ENCODE measurements around the gene RHOBTB1. TPM values are rescaled to one million over a fixed set of nuclear protein-coding genes. Genes with fewer than 3 reads are reported as not detected.

Gene RHOBTB1
- total RNA-seq, 1 experiment from 2014 or later: 0.77 TPM

GRCh38 chr10:60980997-60981396 lies 37.0 kb upstream of the RHOBTB1 start:
- intact Hi-C loops (cut with micrococcal nuclease; ENCODE audit: unreplicated experiment): no loop called here
- POLR2A ChIA-PET: no interaction called here

GRCh38 chr10:60979667-60980104 lies 35.7 kb upstream of the RHOBTB1 start:
- ChIA-PET POLR2A (no interaction called here), CTCF (no interaction called here)
- Histone ChIP-seq H3K27me3 (ENCODE audit: control insufficient read depth, insufficient read depth, low read length) (no peaks in the 10 kb centered on the region), H3K36me3 (ENCODE audit: control insufficient read depth, insufficient read depth, low read length) (no peaks in the 10 kb centered on the region), H3K27ac (ENCODE audit: low read length) (no peak overlapping the region), H3K9me3 (ENCODE audit: control insufficient read depth, insufficient read depth, low read depth, low read length) (no peaks in the 10 kb centered on the region), H3K4me3 (ENCODE audit: low read depth in 2 of 2, low read length in 2 of 2) (no peak overlapping the region), H3K4me1 (ENCODE audit: control insufficient read depth, insufficient read depth, low read length) (no peaks in the 10 kb centered on the region)
- in situ Hi-C loops (cut with HindIII; ENCODE audit: low pct_unique_long_range_greater_than_20kb, low sequenced_read_pairs): no loop called here
- no TSS peak for BruUV-seq (replicated peaks)
- intact Hi-C loops (cut with micrococcal nuclease; ENCODE audit: unreplicated experiment): no loop called here
- no peak for TF ChIP-seq SIN3A (IDR thresholded peaks at IDR 0.05; ENCODE audit: borderline replicate concordance, insufficient read depth, low read depth, low read length)
- TF ChIP-seq, protein P1, sequence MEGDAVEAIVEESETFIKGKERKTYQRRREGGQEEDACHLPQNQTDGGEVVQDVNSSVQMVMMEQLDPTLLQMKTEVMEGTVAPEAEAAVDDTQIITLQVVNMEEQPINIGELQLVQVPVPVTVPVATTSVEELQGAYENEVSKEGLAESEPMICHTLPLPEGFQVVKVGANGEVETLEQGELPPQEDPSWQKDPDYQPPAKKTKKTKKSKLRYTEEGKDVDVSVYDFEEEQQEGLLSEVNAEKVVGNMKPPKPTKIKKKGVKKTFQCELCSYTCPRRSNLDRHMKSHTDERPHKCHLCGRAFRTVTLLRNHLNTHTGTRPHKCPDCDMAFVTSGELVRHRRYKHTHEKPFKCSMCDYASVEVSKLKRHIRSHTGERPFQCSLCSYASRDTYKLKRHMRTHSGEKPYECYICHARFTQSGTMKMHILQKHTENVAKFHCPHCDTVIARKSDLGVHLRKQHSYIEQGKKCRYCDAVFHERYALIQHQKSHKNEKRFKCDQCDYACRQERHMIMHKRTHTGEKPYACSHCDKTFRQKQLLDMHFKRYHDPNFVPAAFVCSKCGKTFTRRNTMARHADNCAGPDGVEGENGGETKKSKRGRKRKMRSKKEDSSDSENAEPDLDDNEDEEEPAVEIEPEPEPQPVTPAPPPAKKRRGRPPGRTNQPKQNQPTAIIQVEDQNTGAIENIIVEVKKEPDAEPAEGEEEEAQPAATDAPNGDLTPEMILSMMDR (IDR thresholded peaks at IDR 0.05): no peak
- TF ChIP-seq TCF7L2 (IDR thresholded peaks at IDR 0.05; ENCODE audit: low read depth, low read length): no peak
- no peak for TF ChIP-seq POLR2AphosphoS5 (IDR thresholded peaks at IDR 0.05; ENCODE audit: low read depth, low read length)
- TF ChIP-seq REST (IDR thresholded peaks at IDR 0.05; ENCODE audit: insufficient read depth in 1 of 2, low read depth in 2 of 2, low read length in 1 of 2): no peak
- DNase-seq (ENCODE audit: low read depth, low spot score) (no peak), ATAC-seq (no peak)

More at GRCh38 chr10:60980997-60981396, 37.0 kb upstream of the RHOBTB1 start:
- no peaks in the 10 kb centered on the region for H3K36me3 ChIP-seq (ENCODE audit: control insufficient read depth, insufficient read depth, low read length)
- in situ Hi-C loops (cut with HindIII; ENCODE audit: low pct_unique_long_range_greater_than_20kb, low sequenced_read_pairs): no loop called here
- DNase-seq (ENCODE audit: low read depth, low spot score): no peak
- H3K9me3 ChIP-seq (ENCODE audit: control insufficient read depth, insufficient read depth, low read depth, low read length): no peaks in the 10 kb centered on the region
- no TSS peak for BruUV-seq (replicated peaks)
- CTCF ChIA-PET: no interaction called here
- no peak for TF ChIP-seq SIN3A (IDR thresholded peaks at IDR 0.05; ENCODE audit: borderline replicate concordance, insufficient read depth, low read depth, low read length)
- TF ChIP-seq, protein P1 (IDR thresholded peaks at IDR 0.05): no peak
- TF ChIP-seq TCF7L2 (IDR thresholded peaks at IDR 0.05; ENCODE audit: low read depth, low read length): no peak
- no peak for TF ChIP-seq POLR2AphosphoS5 (IDR thresholded peaks at IDR 0.05; ENCODE audit: low read depth, low read length)
- TF ChIP-seq REST (IDR thresholded peaks at IDR 0.05; ENCODE audit: insufficient read depth in 1 of 2, low read depth in 2 of 2, low read length in 1 of 2): no peak
- H3K4me1 ChIP-seq (ENCODE audit: control insufficient read depth, insufficient read depth, low read length): no peaks in the 10 kb centered on the region
- H3K27me3 ChIP-seq (ENCODE audit: control insufficient read depth, insufficient read depth, low read length): no peaks in the 10 kb centered on the region
- H3K4me3 ChIP-seq (ENCODE audit: low read depth in 2 of 2, low read length in 2 of 2): no peak overlapping the region
- H3K27ac ChIP-seq (ENCODE audit: low read length): no peak overlapping the region
- no peak for ATAC-seq

Measured in Panc1 (cell line).